HG02759 (cell line): ENCODE measurements around the gene ATF3.

ENCODE experiments used
- ATAC-seq: cut with Tn5 transposase; IDR thresholded peaks from one replicate; pipeline ENCODE4 v1.9.1; 2021; ENCODE audit warnings: mild to moderate bottlenecking, moderate library complexity; ENCODE audit not compliant: unreplicated experiment

Gene ATF3, protein sequence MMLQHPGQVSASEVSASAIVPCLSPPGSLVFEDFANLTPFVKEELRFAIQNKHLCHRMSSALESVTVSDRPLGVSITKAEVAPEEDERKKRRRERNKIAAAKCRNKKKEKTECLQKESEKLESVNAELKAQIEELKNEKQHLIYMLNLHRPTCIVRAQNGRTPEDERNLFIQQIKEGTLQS

GRCh38 chr1:212608392-212608958 is at the start of gene ATF3:
Gene ATF3 (plus strand): TSS chr1:212608761. CDS start chr1:212615022, 6,261 bp downstream.
- peak; percentile 75 for ATAC-seq

GRCh38 chr1:212559929-212560328 is 48.6 kb upstream of the ATF3 start:
- ATAC-seq: no peak

DNA sequence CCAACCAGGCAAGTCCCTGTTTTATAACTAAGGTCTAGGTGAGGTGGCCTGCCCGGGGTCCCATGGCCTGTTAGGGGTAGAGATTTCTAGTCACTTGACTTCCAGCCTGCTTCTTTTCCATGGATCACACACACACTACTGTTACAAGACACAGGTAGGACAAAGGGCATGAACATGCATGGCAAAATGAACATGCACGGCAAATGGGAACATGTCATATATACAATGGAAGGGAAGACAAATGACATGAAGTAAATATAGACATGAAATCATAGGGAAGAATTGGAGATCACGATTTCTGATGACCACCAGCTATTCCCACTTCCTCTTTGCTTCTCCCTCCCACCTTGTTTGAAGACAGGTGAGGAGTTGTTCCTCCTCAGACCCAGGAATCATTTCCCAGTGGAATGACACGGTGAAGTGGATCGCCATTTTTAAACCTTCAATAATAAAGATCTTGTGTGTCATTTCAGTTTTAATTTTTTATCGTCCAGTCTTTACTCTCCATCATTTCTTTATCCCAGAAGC is 47.6 kb upstream of the ATF3 start:
- no peak for ATAC-seq

- no peak for ATAC-seq
Measured at GRCh38 chr1:212561501-212561931, 47.0 kb upstream of the ATF3 start.

DNA sequence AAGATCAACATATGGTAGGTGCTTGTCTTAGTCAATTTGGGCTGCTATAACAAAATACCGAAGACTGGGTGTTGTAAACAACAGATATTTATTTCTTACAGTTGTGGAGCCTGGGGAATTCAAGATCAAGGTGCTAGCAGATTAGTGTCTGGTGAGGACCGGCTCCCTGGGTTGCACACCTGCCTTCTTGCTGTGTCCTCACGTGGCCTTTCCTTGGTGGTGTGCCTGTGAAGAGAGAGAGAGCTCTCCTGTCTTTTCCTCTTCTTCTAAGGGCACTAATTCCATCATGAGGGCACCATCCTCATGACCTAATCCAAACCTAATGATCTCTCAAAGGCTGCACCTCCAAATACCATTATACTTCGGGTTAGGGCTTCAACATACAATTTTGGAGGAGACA is 45.8 kb upstream of the ATF3 start:
- ATAC-seq: no peak

DNA sequence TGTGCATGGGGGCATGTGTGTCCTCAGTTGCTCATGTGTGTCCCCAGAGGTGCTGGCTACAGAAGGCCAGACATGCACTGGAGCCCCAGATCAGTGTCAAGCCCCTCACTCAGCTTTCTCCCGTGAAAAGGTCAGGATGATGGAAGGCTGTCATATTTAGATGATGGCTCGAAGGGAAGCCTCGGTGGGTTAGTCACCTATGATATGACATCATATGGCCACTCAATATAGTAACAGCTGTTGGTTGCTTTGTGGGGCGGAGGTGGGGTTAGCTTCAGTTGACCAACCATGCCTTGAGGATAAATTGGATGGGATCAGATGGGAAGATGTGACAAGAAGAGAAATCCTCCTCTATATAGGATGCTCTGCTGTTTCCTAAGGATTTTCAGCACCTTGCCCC is 43.5 kb upstream of the ATF3 start:
- ATAC-seq: no peak

DNA sequence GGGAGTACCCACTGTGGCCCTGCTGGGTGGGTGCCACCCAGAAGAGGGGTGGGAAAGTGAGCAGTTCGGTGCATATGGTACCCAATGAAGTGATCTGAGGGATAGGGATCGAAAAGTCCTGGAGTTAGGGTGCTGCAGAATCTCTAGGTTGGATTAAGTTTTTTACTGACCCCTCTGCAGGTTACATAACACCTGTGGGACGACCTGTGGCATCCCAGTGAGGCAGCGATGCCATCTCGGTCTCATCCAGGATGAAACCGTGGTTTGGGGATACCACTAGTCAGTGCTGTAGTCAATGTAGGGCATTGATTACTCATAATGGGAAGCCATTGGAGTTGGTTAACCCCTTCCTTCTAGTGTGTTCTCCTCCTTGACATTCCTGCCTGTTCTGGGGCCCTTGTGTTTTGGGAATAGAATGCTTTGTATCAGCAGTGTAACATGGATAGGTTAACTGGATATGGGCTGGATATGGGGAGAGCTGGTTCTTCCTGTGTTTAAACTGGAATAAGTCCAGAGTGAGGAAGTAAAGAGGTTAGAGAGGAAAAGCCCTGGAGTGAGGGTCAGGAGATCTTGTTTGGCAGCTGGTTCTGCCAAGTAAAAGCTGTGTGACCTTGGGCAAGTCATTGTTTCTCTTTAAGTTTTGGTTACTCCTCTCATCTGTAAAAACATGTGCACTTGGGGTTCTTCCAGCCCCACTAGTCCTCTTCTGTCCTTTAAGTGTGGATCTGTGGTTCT is 42.8 kb upstream of the ATF3 start:
- ATAC-seq: no peak

- peak; percentile 98 for ATAC-seq
Measured at GRCh38 chr1:212566522-212567479, 41.8 kb upstream of the ATF3 start.

DNA sequence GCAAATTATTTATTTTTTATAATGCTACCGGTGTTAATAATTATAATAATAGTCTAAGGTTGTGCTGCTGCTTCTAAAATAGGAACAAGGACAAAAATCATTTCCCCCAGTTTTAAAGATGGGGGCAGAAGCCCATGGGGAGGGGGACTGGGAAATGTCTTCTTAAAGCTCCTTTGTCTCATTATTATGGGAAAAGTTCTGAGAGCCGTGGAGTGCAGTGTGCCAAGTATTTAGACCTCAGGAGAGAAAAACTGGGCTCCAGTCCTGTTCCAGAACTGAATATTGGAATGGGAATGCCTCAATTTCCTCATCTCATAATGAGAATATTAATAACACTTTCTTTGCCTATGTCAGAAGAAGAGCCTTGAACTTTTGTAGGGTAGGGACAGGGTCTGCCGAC is 40.9 kb upstream of the ATF3 start:
- no peak for ATAC-seq

GRCh38 chr1:212568978-212569537 is 39.5 kb upstream of the ATF3 start:
- ATAC-seq: no peak

- no peak for ATAC-seq
Measured at GRCh38 chr1:212574732-212575131, 33.8 kb upstream of the ATF3 start.

DNA sequence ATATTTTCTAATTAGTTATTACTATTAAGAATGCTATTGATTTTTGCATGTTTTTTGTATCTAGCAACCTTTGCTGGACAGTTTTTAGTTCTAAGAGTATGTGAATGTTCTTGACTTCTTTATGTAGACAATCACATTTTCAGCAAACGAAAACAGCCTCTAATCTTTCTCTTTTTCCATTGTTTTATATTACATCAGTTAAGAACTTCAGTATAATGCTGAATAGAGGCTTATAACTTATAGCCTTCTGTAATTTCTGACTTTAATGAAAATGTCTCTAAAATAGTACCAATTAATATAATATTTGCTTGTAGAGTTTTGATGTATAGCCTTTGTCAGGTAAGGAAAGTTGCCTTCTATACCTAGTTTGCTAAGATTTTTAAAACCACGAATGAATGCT is 33.2 kb upstream of the ATF3 start:
- no peak for ATAC-seq

DNA sequence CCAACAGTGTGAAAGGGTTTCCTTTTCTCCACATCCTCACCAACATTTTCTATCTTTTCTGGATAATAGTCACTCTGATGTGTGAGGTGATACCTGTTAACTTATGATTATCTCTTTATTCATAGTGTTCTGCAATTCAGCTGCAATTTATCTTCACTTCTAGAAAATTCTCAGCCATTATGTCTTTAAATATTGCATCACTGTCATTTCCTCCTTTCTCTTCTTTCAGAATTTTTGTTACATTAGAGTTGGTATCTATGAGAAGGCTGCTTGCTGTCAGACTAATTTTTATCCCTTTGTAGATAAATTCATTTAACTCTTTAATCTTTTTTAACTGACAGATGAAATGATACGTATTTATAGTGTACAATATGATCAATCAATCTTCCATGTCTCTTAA is 30.5 kb upstream of the ATF3 start:
- ATAC-seq: no peak

- no peak for ATAC-seq
Measured at GRCh38 chr1:212581034-212581433, 27.5 kb upstream of the ATF3 start.

DNA sequence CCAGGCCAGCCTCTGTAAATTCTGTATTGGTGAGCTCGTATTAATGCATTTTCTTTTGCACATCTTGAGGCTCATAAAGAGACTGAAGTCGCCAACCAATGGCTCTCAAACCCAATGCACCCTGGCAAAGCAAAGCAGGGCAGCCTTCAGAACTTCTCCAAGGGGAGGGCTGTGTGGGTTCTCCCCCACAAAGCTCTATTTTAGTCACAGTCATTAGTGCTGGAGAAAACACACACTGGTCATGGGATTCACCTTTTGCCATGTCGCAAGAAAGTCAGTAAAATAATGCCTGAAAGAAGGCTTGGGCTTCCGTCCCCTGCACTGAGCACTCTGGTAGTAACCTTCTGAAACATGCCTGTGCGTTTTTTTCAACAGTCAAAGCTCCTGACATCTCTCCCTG is 26.3 kb upstream of the ATF3 start:
- ATAC-seq: no peak

DNA sequence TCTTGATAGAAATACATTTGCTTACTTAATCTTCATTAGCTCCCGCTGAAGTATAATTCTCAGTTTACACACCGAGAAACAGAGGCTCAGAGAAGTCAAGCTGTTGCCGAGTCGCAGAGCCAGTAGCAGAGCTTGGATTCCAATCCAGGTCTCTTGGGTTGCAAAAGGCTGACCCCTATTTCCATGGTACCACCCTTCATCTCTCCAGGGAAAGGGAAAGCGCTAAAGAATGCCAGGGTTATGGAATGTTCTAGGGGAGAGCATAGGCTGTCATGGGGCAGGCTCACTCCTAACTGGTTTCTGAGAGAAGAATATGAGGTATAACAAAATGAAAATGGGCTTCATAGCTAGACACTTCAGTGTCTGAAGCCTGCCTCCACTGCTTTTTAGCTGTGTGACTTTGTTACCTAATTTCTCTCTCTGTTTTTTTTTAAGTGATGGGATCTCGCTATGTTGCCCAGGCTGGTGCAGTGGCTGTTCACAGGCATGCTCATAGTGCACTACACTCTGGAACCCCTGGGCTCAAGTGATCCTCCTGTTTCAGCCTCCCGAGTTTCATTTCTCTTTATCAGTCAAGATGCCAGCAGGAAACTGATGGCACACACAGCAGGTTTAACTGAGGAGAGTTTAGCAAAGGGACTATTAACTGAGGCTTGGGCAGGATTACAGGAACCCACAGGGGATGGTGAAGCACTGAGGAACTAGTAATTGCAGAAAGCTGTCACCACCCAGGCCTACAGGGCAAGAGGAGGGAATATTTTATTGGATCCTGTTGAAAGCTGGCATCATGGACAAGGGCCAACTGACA is 25.5 kb upstream of the ATF3 start:
- ATAC-seq: no peak

GRCh38 chr1:212583643-212584042 is 24.9 kb upstream of the ATF3 start:
- no peak for ATAC-seq

DNA sequence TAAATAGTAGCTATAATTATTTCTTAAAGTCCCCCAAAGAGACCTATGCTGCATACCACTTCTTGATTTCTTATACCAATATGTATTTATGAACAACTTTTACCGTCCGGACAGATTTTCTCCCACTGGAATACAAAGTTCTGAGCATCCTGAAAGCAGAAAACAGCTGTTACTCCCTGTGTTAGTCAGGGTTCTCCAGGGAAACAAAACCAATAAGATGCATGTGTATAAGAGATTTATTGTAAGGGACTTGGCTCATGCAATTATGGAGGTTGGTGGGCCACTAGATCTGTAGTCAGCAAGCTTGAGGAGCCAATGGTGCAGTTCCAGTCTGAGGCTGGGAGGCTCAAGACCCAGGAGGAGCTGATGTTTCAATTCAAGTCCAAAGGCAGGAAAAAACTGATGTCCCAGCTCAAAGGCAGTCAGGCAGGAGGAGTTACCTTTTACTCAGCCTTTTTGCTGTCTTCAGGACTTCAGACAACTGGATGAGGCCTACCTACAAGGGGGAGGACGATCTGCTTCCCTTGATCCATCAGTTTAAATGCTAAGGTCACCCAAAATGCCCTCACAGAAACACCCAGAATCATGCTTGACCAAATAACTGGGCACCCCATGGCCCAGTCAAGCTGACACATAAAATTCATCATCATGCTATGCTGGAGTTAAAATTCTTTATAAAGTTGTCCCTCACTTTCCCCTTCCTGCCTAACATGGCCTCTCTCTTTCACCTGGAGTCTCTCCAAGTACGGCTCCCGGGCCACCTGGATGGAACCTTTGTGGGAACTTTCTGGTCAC is 24.3 kb upstream of the ATF3 start:
- no peak for ATAC-seq

DNA sequence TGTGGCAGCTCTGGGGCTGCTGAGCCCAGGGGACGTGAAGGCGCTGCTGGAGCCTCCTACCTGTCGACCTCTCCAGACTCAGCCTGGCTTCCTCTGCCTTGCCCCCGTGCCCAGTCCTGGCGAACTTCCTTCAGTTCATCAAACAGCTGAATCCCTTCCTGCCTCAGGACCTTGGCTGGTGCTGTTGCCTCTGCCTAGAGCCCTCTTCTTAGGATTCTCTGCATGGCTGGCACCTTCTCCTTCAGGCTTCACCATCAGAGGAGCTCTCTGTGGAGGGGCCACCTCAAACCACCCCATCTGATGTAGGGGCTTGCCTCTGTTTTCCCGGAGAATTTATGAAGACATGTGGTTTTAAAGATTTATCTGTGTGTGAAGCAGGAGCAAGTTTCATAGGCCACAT is 23.4 kb upstream of the ATF3 start:
- ATAC-seq: no peak
